GM10847 (cell line): ENCODE data around the gene PAPOLA.

Experiments used
- POLR2A ChIP-seq: IDR thresholded peaks from 2 replicates; pipeline ENCODE4 v1.6.1; 2011; ENCODE audit not compliant: insufficient read length; ENCODE audit errors: extremely low read depth

The PAPOLA gene

GRCh38 chr14:96516351-96516750 lies 14.2 kb downstream of the PAPOLA start:
- no peak for TF ChIP-seq POLR2A

GRCh38 chr14:96519970-96520369 lies 17.8 kb downstream of the PAPOLA start:
- no peak for TF ChIP-seq POLR2A

GRCh38 chr14:96525452-96525851 lies 23.3 kb downstream of the PAPOLA start:
- no peak for TF ChIP-seq POLR2A

GRCh38 chr14:96532632-96533031 lies 30.4 kb downstream of the PAPOLA start:
- no peak for TF ChIP-seq POLR2A

GRCh38 chr14:96536807-96537206 lies 34.6 kb downstream of the PAPOLA start:
- no peak for TF ChIP-seq POLR2A

GRCh38 chr14:96538097-96538989 lies 36.2 kb downstream of the PAPOLA start:
- TF ChIP-seq POLR2A, result no peak

- no peak for TF ChIP-seq POLR2A
These were observed 36.8 kb downstream of the PAPOLA start for GRCh38 chr14:96538990-96539317.

GRCh38 chr14:96554315-96554910 lies 52.2 kb downstream of the PAPOLA start:
- TF ChIP-seq POLR2A, result no peak

- TF ChIP-seq POLR2A, result no peak
These were observed 57.4 kb downstream of the PAPOLA start for GRCh38 chr14:96559571-96559970.

- TF ChIP-seq POLR2A, result no peak
These were observed 62.2 kb downstream of the PAPOLA start for GRCh38 chr14:96564389-96564788.

- TF ChIP-seq POLR2A, result no peak
These were observed 63.6 kb downstream of the PAPOLA start for GRCh38 chr14:96565811-96566210.

- no peak for TF ChIP-seq POLR2A
These were observed 65.2 kb downstream of the PAPOLA start for GRCh38 chr14:96567289-96567899.

- TF ChIP-seq POLR2A, result no peak
These were observed 66.4 kb downstream of the PAPOLA start for GRCh38 chr14:96568621-96569020.

GRCh38 chr14:96571311-96571710 lies 69.1 kb downstream of the PAPOLA start:
- no peak for TF ChIP-seq POLR2A

GRCh38 chr14:96573473-96574100 lies 71.4 kb downstream of the PAPOLA start:
- no peak for TF ChIP-seq POLR2A

- no peak for TF ChIP-seq POLR2A
These were observed 72.0 kb downstream of the PAPOLA start for GRCh38 chr14:96574171-96574632.
